GM19025 (cell line): ENCODE measurements around the gene GMPS.
"Not testable (repeated sequence)": the region's sequence is repeated elsewhere in the genome, so short reads cannot be mapped to it uniquely, and the experiment has no call there.

Experiments
- ATAC-seq: cut with Tn5 transposase; IDR thresholded peaks from one replicate; pipeline ENCODE4 v1.9.1; 2021; ENCODE audit warnings: mild to moderate bottlenecking, low read depth, moderate library complexity; ENCODE audit not compliant: unreplicated experiment

Gene GMPS

DNA sequence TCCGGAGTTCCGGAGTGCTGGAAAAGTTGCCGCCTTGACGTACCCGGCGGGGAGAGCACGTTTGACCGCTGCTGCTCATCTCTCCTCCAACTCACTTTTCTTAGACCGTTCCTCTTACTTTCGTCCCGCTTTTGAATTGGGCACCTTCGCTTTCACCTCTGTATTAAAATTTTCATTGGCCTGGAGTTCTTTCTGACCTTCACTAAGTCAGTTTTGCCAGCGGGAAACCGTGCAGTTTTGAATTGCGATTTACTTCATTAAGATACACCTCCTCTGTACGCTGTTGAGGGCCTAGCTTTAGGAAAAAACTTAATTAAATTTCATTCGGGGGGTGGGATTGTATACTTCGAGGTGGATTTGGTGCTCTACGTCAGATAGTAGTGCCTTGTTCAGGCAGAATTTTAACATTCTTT is 1.3 kb downstream of the GMPS start:
- peak; percentile 1 for ATAC-seq

DNA sequence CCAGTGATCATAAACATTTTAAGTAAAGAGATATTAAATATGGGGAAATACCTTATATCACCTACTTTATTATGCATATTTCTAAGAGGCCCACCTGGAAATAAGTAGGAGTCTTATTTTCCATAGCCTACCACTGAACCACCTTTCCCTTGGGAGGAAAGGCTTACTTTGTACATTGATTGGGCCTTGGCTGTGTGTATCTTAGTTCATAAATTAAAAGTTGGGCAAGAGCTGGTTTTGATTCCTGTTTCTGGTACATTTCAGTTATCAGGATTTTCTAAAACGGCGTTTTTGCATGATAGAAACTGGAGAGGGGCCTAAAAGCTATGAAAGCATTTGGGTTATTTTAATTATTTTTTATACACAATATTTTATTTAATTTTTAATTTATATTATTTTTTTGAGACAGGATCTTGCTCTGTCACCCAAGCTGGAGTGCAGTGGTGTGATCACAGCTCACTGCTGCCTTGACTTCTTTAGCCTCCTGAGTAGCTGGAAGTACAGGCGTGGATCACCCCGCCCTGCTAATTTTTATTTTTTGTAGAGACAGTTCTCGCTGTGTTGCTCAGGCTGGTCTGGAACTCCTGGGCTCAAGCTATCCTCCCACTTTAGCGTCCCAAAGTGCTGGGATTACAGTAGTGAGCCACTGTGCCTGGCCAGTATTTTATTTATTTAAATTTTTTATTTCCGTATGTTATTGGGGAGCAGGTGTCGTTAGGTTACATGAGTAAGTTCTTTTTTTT is 2.6 kb downstream of the GMPS start:
- no peak for ATAC-seq

DNA sequence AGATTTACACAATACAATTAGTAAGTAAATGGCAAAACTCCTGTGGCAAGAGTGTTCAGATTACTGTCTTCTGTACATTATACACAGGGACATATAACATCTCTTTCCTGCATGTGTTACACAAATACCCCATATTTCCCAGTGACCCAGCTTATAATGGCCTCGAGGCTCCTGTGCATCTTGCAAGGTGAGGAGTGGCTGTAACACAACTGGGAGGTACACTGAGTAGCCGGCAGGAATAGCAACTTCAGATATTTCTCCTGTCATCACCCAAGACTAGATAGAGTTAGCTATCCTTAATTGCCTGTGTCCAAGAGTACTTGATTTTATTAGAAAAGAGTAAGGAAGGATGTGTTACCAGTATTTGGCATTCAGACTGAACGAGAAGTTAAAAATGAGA is 5.6 kb downstream of the GMPS start:
- ATAC-seq = no peak

DNA sequence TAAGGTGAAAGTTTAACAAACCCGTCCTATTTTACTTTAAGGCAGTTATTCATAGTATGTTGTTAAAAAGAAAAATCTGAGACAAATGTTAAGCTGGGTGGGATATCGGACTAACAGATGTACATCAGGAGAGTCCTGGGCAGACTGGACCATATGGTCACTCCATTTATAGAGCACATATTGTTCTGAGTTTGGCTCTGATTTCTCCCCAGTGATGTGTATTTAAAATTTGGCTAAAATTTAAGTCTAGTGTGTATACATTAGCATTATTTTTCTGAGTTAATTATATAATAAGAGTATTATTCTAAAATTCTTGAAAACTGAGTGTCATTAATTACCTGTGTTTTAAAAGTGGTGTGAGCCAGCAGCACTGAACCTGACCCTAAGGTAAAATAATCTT is 6.1 kb downstream of the GMPS start:
- ATAC-seq = no peak

DNA sequence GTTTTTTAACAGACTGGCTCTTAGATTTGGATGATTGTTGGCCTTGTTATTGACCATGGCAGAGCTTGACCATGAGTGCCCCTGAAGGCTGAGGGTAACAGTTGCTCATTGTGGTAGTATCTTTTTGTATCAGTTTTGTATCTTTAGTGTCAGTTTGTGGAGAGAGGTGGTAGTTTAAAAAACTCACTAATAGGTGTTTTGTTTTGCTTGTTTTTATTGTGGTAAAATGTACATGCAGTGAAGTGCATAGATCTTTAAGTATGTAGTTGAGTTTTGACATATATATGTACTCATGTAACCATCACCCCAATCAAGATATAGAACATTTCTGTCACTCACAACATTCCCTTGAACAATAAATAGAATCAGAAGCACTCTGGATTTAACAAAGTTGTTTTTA is 9.8 kb downstream of the GMPS start:
- ATAC-seq = no peak

DNA sequence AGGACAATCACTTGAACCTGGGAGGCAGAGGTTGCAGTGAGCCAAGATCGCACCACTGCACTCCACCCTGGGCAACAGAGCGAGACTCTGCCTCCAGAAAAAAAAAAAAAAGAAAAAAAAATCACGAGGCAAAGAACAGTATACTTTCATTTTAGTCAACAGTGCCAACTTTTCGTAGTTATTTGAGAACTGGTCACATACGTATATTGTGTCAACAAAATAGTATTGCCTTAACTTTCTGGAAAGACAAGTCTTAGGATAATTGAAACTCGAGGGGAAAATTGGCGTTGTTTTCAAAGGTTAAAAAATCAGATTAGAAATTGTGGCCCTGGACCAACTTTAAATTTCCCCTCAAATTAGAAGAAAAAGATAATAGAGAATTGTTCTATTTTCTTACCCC is 13.8 kb downstream of the GMPS start:
- ATAC-seq = no peak

DNA sequence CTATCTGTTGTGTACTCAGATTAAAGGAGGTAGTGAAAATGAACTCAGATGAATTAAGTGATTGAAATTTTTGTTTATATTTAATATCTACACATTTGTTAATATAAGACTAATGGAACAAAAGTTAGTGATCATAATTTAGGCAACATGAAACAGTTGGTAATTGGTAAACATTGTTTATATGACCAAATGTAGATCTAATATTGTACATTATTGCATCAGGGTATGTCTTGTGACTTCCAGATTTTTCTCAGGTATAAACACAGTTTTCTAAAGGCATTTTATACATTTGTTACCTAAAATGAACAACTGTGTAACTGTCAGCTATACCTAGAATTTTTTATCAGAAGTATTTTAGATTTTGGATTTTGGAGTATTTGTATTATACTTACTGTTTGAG is 14.8 kb downstream of the GMPS start:
- no peak for ATAC-seq

DNA sequence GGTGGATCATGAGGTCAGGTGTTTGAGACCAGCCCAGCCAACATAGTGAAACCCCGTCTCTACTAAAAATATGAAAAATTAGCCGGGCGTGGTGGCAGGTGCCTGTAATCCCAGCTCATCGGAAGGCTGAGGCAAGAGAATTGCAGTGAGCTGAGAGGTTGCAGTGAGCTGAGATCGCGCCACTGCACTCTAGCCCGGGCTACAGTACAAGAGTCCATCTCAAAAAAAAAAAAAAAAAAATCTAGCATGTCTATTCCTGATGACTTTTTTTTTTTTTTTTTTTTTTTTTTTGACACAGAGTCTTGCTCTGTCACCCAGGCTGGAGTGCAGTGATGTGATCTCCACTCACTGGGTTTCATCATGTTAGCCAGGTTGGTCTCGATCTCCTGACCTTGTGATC is 15.9 kb downstream of the GMPS start:
- not testable (repeated sequence) for ATAC-seq

DNA sequence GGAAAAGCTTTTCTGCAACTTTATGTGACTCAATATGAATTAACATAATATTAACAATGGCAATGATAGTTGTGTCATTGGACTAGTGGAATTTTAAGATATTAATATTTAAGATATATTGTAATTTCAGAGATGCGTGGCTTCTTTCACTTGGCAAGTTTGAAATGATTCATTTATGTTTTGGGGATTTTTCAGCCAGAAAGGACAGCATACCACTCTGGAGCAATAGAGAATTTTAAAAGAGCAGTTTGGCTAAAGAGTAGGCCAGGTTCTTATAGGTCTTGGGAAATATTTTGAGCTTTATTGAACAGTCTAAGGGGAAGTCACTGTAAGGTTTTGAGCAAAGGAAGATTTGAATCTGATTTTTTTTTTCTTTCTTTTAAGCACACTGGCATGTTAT is 16.5 kb downstream of the GMPS start:
- ATAC-seq = no peak

DNA sequence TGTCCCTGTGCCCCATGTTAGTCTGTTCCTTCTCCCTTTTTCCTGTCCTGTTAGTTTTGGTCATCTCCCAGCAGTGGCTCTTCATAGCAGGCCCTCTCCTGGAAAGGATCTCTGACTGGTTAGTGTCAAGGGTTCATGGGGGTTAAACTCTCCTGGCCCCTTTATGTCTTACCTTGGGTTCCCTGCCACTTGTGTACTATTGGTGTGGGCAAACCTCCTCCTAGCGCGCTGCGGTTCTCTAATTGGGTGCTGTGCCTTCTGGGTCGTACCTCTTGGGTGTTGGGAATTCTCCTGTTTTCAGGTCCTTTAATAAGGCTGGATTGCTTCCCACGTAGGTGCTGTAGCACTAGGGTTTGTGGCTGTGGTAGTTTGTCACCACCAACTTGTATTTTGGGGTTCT is 18.8 kb downstream of the GMPS start:
- ATAC-seq = no peak

DNA sequence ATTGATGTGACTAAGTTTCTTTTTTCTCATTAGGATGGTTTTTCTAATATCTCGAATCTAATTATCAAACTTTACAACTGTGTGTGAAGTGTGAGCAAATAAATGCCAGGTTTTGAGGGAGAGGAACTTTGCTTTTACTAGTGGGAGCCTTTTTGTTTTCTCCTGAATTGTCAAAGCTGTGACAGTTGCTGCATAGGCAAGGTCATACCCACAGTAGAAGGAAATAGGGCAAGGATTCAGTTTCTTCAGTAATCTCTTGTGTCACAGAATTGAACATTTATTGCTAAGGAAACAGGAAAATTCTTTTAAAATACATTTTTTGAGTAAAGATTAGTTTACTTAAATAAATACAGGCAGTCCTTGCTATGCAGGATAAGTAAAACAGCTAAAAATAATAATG is 19.5 kb downstream of the GMPS start:
- no peak for ATAC-seq

DNA sequence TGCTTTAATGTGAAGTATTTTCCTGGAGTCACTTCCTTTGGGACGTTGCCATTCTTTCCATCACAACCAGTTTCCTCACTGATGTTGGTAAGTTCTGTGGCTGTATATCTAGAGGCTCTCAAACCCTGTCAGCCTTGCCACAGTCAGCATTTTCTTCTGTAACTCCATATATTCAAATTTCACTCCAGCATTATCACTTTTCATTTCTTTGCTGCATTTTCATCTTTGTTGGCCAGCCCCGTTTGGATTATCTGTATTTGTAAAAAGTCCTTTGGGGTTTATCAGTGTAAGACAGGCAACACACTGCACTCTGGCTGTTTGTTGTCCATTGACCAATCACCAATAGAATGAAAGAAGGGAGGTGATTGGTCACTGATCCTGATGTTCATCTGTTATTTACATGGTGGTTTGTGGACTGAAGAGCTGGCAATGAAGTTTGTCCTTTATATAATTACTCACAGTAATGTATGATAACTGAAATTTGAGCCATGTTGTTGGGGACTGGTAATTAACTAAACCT is 20.3 kb downstream of the GMPS start:
- peak; percentile 68 for ATAC-seq

DNA sequence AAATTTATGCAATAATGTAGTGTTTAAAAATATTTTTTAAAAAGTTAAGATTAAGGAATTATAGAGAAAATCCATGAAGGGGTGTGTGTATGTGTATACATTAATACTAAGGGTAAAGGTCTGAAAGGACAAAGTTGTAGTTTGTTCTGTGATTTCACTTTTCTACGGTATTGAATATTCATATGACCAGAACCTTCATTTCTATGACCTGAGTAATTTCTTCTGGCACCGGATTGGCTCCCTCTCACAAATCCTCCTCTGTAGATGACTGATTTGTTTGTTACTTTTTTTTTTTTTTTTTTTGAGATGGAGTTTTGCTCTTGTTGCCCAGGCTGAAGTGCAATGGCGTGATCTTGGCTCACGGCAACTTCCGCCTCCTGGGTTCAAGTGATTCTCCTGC is 20.9 kb downstream of the GMPS start:
- ATAC-seq = no peak

DNA sequence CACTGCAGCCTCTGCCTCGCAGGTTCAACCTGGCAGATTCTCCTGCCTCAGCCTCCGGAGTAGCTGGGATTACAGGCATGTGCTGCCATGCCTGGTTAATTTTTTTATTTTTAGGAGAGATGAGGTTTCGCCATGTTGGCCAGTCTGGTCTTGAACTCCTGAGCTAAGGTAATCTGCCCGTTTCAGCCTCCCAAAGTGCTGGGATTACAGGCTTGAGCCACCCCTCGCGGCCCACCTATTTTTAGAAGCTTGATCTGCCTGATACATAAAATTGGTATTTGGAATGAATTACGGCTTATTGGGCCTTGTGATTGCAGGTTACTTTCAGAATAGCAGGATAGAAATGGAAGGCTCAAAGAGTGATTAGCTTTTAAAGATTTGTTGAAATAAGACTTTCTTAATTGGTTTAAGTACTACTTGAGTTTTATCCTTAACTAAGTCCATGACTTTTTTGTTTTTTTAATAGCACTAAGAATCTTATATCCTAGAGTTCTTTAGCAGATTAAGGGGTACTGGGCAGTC is 25.0 kb downstream of the GMPS start:
- no peak for ATAC-seq

DNA sequence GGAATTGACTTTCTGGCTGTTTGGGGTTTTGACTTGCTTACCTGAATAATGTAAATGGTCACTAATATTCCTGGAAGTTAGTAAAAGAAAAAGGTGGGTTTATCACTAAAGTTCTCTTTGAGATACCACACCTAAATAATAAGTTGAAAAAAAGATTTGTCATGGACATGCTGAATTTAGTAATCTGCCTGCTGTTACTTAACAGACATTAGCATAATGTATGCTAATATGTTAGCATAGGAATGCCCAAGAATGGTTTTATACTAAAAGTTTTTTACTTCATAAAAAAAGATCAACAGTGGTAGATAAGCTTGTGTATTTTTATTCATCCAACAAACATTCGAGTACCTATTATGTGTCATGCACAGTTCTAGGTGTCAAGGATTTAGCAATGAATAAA is 36.5 kb downstream of the GMPS start:
- ATAC-seq = no peak

DNA sequence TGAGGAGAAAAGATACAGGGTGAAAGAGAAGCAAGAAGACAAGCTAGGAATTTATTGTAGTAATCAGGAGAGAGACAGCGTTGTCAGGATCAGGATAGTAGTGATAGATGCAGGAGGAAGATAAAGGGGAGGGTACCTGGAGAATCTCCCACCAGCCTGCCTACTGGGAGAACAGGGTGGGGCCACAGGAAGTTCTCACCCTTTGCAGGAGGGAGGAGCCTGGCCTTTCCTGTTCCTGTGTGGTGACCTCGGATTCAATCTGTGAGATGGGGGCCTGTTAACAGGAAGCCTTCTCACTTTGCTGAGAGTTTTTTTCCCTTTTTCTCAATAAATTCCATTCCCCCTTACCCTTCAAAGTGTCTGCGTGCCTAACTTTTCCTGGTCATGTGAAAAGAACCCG is 37.6 kb downstream of the GMPS start:
- no peak for ATAC-seq

DNA sequence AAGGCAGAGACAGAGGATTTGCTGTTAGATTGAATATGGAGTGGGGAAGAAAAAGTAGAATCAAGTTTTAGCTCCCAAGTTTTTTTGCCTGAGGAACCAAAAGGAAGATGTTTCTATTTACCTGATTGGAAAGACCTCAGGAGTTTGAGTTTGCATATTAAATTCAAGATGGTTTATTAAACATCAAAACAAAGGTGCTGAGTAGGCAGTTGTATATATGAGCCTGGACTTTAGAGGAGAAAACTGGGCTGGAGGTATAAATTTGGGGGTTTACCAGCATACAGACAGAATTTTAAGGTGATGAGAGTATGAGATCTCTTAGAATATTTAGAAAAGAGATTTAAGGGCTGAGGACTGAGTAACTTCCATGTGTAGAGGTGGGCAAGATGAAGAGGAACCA is 38.2 kb downstream of the GMPS start:
- ATAC-seq = no peak

DNA sequence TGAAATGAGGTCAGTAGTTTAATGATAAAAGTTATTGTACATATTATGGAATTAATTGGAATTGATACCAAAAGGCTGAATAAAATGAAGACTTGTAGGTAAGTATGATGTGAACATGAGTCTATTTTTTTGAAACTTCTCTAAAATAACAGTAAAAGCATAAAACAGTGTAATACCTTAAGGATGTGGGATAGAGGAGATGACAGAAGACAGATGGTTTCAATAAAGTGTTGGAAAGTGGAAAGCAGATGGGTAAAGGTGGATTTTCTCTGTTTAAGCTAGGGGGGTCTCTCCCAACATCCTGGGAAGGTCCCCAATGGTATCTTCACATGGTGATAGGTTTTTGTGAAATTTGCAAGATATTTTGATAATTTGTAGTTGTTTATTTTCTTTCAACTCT is 41.6 kb downstream of the GMPS start:
- no peak for ATAC-seq

DNA sequence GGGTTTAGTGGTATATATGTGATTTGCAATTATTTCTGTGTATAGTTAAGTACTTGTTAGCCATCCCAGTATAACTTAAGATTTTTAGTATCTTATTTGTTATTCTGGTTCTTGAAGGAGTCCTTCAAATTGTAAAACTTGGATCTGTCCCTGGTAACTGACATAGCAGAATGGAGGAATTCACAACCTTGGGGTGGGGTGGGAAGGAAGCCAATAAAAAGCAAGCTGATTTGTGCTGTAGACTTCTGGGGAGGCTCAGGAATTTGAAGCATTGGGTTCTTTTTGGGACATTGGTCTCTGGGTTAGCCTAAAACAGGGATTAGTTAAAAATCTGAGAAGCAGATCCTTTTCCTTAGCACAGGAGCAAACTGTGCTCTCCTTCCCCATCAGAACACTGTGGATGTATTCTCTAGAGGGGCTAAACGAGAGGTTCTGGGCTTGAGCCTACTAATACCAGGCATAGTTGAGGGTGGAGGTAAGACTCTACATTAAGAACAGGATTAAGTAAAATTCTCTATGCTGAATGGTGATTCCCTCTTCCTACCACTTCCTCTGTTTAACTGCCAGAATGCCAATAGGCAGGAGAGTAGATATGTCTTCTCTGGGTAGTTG is 42.2 kb downstream of the GMPS start:
- no peak for ATAC-seq

DNA sequence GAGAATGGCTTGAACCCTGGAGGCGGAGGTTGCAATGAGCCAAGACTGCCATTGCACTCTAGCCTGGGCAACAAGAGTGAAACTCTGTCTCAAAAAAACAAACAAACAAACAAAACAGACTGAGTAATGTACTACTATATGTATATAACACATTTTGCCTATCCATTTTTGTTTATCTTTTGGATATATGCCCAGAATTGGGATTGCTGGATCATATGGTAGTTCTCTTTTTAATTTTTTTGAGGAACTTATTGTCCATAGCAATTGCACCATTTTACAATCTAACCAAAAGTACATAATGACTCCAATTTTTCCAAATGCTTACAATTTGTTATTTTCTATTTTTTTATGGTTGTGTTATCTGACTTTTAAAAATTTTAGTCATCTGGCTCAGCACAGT is 47.3 kb downstream of the GMPS start:
- no peak for ATAC-seq

DNA sequence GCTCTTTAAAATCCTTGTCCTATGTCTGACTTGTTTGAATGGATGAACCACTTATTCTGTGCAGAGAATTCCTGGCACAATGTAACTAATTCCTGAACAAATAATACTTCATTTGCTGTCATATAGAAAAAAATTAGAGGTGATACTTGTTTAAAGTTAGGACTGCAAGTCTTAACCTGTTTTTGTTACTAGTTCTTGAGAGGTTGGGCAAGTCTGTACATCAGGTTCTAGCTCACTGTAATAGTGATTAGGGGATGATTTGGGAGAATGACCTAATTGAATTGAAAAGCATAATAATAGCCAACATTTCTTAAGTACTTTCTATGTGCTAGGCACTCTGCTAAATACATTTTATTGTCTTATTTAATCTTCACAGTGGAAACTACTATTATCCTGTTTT is 49.3 kb downstream of the GMPS start:
- ATAC-seq = no peak

DNA sequence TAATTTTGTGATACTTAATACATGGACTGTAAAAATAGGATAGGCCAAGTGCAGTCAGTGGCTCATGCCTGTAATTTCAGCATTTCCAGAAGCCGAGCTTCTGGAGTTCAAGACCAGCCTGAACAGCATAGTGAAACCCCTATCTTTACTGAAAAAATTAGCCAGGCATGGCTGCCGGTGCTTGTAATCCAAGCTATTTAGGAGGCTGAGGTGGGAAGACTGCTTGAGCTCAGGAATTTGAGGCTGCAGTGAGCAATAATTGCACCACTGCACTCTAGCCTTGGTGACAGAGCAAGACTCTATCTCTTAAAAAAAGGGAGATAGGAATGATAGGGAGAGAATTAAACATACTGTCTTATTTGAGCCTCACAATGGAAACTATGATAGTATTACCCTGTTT is 51.0 kb downstream of the GMPS start:
- no peak for ATAC-seq
